ENCODE measurements around the gene AKAP6. TPM values are rescaled to one million over a fixed set of nuclear protein-coding genes. Genes with fewer than 3 reads are reported as not detected.

AKAP6 gene
- total RNA-seq, 1 donor from 2014 or later, result 1.3 TPM

- Histone ChIP-seq H3K4me3 (ENCODE audit: low read depth, low read length) (no peak overlapping the region), H3K36me3 (ENCODE audit: control insufficient read depth, insufficient read depth, low read length) (no peaks in the 10 kb centered on the region), H3K27me3 (ENCODE audit: control insufficient read depth, insufficient read depth, low read length) (no peaks in the 10 kb centered on the region)
- no peak for DNase-seq (ENCODE audit: low read depth)
- no peak for TF ChIP-seq CTCF (IDR thresholded peaks at IDR 0.05; ENCODE audit: insufficient read depth, low read length, poor library complexity, severe bottlenecking)
Measured at GRCh38 chr14:32596390-32596789, 267.3 kb downstream of the AKAP6 start.

- no peak overlapping the region for H3K4me3 ChIP-seq (ENCODE audit: low read depth, low read length)
- TF ChIP-seq CTCF (IDR thresholded peaks at IDR 0.05; ENCODE audit: insufficient read depth, low read length, poor library complexity, severe bottlenecking), result no peak
- DNase-seq (ENCODE audit: low read depth), result no peak
- H3K27me3 ChIP-seq (ENCODE audit: control insufficient read depth, insufficient read depth, low read length), result no peaks in the 10 kb centered on the region
- H3K36me3 ChIP-seq (ENCODE audit: control insufficient read depth, insufficient read depth, low read length), result no peaks in the 10 kb centered on the region
Measured at GRCh38 chr14:32597771-32598170, 268.7 kb downstream of the AKAP6 start.

- no peak for DNase-seq (ENCODE audit: low read depth)
- H3K36me3 ChIP-seq (ENCODE audit: control insufficient read depth, insufficient read depth, low read length), result no peaks in the 10 kb centered on the region
- H3K4me3 ChIP-seq (ENCODE audit: low read depth, low read length), result no peak overlapping the region
- TF ChIP-seq CTCF (IDR thresholded peaks at IDR 0.05; ENCODE audit: insufficient read depth, low read length, poor library complexity, severe bottlenecking), result no peak
- no peaks in the 10 kb centered on the region for H3K27me3 ChIP-seq (ENCODE audit: control insufficient read depth, insufficient read depth, low read length)
Measured at GRCh38 chr14:32601069-32601468, 272.0 kb downstream of the AKAP6 start.

- no peak for DNase-seq (ENCODE audit: low read depth)
- TF ChIP-seq CTCF (IDR thresholded peaks at IDR 0.05; ENCODE audit: insufficient read depth, low read length, poor library complexity, severe bottlenecking), result no peak
Measured at GRCh38 chr14:32601906-32602305, 272.8 kb downstream of the AKAP6 start.

GRCh38 chr14:32602699-32603098 lies 273.6 kb downstream of the AKAP6 start:
- Histone ChIP-seq H3K36me3 (ENCODE audit: control insufficient read depth, insufficient read depth, low read length) (no peaks in the 10 kb centered on the region), H3K27me3 (ENCODE audit: control insufficient read depth, insufficient read depth, low read length) (no peaks in the 10 kb centered on the region), H3K4me3 (ENCODE audit: low read depth, low read length) (no peak overlapping the region)
- no peak for TF ChIP-seq CTCF (IDR thresholded peaks at IDR 0.05; ENCODE audit: insufficient read depth, low read length, poor library complexity, severe bottlenecking)
- no peak for DNase-seq (ENCODE audit: low read depth)

More at GRCh38 chr14:32601906-32602305, 272.8 kb downstream of the AKAP6 start:
- no peaks in the 10 kb centered on the region for H3K36me3 ChIP-seq (ENCODE audit: control insufficient read depth, insufficient read depth, low read length)
- H3K4me3 ChIP-seq (ENCODE audit: low read depth, low read length), result no peak overlapping the region
- H3K27me3 ChIP-seq (ENCODE audit: control insufficient read depth, insufficient read depth, low read length), result no peaks in the 10 kb centered on the region

GRCh38 chr14:32603992-32604565 lies 275.0 kb downstream of the AKAP6 start:
- H3K4me3 ChIP-seq (ENCODE audit: low read depth, low read length), result no peak overlapping the region
- H3K36me3 ChIP-seq (ENCODE audit: control insufficient read depth, insufficient read depth, low read length), result no peaks in the 10 kb centered on the region
- H3K27me3 ChIP-seq (ENCODE audit: control insufficient read depth, insufficient read depth, low read length), result no peaks in the 10 kb centered on the region
- TF ChIP-seq CTCF (IDR thresholded peaks at IDR 0.05; ENCODE audit: insufficient read depth, low read length, poor library complexity, severe bottlenecking), result no peak
- no peak for DNase-seq (ENCODE audit: low read depth)

All from kidney epithelial cell (primary cell).